Effector CD8-positive, alpha-beta T cell (primary cell): Measurements from ENCODE around the gene BCHE.

ENCODE experiments used
- DNase-seq: peaks from one replicate; lab custom pipeline; 2025; lab: John Stamatoyannopoulos, UW

BCHE gene

GRCh38 chr3:165749821-165750220 is 87.4 kb downstream of the BCHE start:
- no peak for DNase-seq

- DNase-seq, result no peak
Measured at GRCh38 chr3:165749241-165749640, 88.0 kb downstream of the BCHE start.

- DNase-seq, result no peak
Measured at GRCh38 chr3:165748094-165748493, 89.1 kb downstream of the BCHE start.

GRCh38 chr3:165746874-165747273 is 90.3 kb downstream of the BCHE start:
- DNase-seq, result no peak

- no peak for DNase-seq
Measured at GRCh38 chr3:165744025-165744424, 93.2 kb downstream of the BCHE start.

GRCh38 chr3:165742351-165742750 is 94.9 kb downstream of the BCHE start:
- no peak for DNase-seq

GRCh38 chr3:165729756-165730155 is 107.5 kb downstream of the BCHE start:
- DNase-seq, result no peak

GRCh38 chr3:165728924-165729323 is 108.3 kb downstream of the BCHE start:
- no peak for DNase-seq

GRCh38 chr3:165725296-165725695 is 111.9 kb downstream of the BCHE start:
- no peak for DNase-seq
